Naive thymus-derived CD4-positive, alpha-beta T cell (primary cell): ENCODE data around the gene EPHB1. TPM values are rescaled to one million over a fixed set of nuclear protein-coding genes. Genes with fewer than 3 reads are reported as not detected.

Source experiments
- ATAC-seq: fragments of 150-1000 bp; cut with Tn5 transposase; 2 replicates; pipeline ENCODE4 v1.10.0; 2021; ENCODE audit warnings: mild to moderate bottlenecking, moderate library complexity
- CTCF ChIA-PET: fragments of 350-600 bp; sonication (Branson Sonifier 250); formaldehyde crosslinking; loops from one replicate; lab custom pipeline; 2021; ENCODE audit warnings: antibody characterized with exemption; lab: Charles Lee
- POLR2A ChIA-PET: fragments of 350-600 bp; sonication (Branson Sonifier 250); formaldehyde crosslinking; loops from one replicate; lab custom pipeline; 2021; ENCODE audit warnings: antibody characterized with exemption, inconsistent platforms; lab: Charles Lee
- DNase-seq, 9 donors: peaks; one replicate each; pipeline versions ENCODE4 v3.0.0 to v3.0.0-alpha.2; 2020 to 2022; ENCODE audit warnings: mixed read lengths in 1 of 9
- H3K27ac ChIP-seq: one replicate; pipeline ENCODE4 v1.7.0; 2013; ENCODE audit warnings: mild to moderate bottlenecking, low read depth, low read length, moderate library complexity
- H3K27me3 ChIP-seq, 2 donors: one replicate each; pipeline ENCODE4 v1.7.0; 2013; ENCODE audit warnings: low read length in 2 of 2, mild to moderate bottlenecking in 2 of 2, moderate library complexity in 2 of 2; ENCODE audit not compliant: control insufficient read depth in 2 of 2, insufficient read depth in 2 of 2
- H3K36me3 ChIP-seq, 3 experiments: 1 replicate in 2 of 3; 2 replicates in 1 of 3; pipeline ENCODE4 v1.7.0; 2013; ENCODE audit warnings: low read length in 3 of 3, mild to moderate bottlenecking in 3 of 3, moderate library complexity in 1 of 3; ENCODE audit not compliant: insufficient read depth in 3 of 3, control insufficient read depth in 2 of 3
- H3K4me1 ChIP-seq, 2 donors: one replicate each; pipeline ENCODE4 v1.7.0; 2013; ENCODE audit warnings: low read length in 2 of 2, mild to moderate bottlenecking in 2 of 2, moderate library complexity in 1 of 2; ENCODE audit not compliant: control insufficient read depth in 2 of 2, insufficient read depth in 2 of 2
- H3K4me3 ChIP-seq: 2 replicates; pipeline ENCODE4 v1.7.0; 2013; ENCODE audit warnings: mild to moderate bottlenecking, low read length
- H3K9me3 ChIP-seq, 3 experiments: 1 replicate in 2 of 3; 2 replicates in 1 of 3; pipeline ENCODE4 v1.7.0; 2013; ENCODE audit warnings: low read length in 3 of 3; ENCODE audit not compliant: control insufficient read depth in 2 of 3
- H3K27ac Mint-ChIP-seq, 9 donors: one replicate each; pipeline ENCODE4 v1.8.0; 2020 to 2022; ENCODE audit warnings: mixed read lengths in 9 of 9, mild to moderate bottlenecking in 8 of 9, moderate library complexity in 5 of 9, inconsistent platforms in 2 of 9
- H3K27me3 Mint-ChIP-seq, 5 donors: one replicate each; pipeline ENCODE4 v1.8.0; 2021 to 2022; ENCODE audit warnings: mixed read lengths in 5 of 5, mild to moderate bottlenecking in 1 of 5
- H3K36me3 Mint-ChIP-seq, 5 donors: one replicate each; pipeline ENCODE4 v1.8.0; 2020 to 2022; ENCODE audit warnings: mixed read lengths in 5 of 5, mild to moderate bottlenecking in 3 of 5, inconsistent platforms in 1 of 5
- H3K4me1 Mint-ChIP-seq, 7 donors: one replicate each; pipeline ENCODE4 v1.8.0; 2020 to 2022; ENCODE audit warnings: mixed read lengths in 7 of 7, mild to moderate bottlenecking in 3 of 7, inconsistent platforms in 1 of 7
- H3K4me3 Mint-ChIP-seq, 10 donors: one replicate each; pipeline ENCODE4 v1.8.0; 2020 to 2022; ENCODE audit warnings: mild to moderate bottlenecking in 10 of 10, mixed read lengths in 10 of 10, moderate library complexity in 6 of 10, inconsistent platforms in 2 of 10
- H3K9me3 Mint-ChIP-seq, 11 donors: one replicate each; pipeline ENCODE4 v1.8.0; 2020 to 2022; ENCODE audit warnings: mixed read lengths in 11 of 11, mild to moderate bottlenecking in 4 of 11, inconsistent platforms in 1 of 11, moderate library complexity in 1 of 11
- intact Hi-C, 2 donors: fragments of 100-400 bp; cut with micrococcal nuclease; formaldehyde crosslinking; loops; one replicate each; pipeline ENCODE4 v1.15.1; 2023
- polyA plus RNA-seq, 2 donors: library from polyadenylated mRNA; unstranded; fragments of 300-500 nt; fragmentation: Illumina TruSeq; gene quantifications; one replicate each; pipeline ENCODE4 v1.2.3, GENCODE V29; 2021
- total RNA-seq, 6 experiments: library from RNA in 5 of 6; stranded (reverse) in 5 of 6; gene quantifications; 1 replicate in 5 of 6; 2 replicates in 1 of 6; pipeline ENCODE4 v1.2.3 and lab custom pipeline; 2021 to 2026

The EPHB1 gene
- total and polyA plus RNA-seq, 7 experiments from 2014 or later: 1.6 to 2.2 (median 1.8) TPM; not detected in 4

DNA sequence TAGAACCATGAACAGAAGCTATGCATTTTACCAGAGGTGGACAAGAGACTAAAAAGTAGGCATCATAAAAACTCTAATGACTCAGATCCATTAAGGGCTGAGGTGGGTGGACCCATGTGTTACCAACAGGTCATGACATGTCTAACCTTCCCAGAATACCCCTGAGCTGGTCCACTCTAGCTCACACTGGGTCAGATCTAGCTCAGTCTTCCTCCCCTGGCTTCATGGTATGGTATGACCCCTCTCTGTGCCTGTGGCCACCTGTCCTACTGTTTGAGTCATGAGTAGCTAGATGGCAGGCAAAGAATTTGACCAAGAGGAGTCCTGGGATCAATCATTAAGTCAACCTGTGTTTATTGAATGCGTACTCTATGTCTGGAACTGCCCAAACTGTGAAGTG lies 340.4 kb downstream of the EPHB1 start:
- H3K27me3 ChIP-seq: no peaks in the 10 kb centered on the region
- peaks cover 0 to 4% (median 0%) of the 10 kb centered on the region in 11 donors for H3K9me3 Mint-ChIP-seq
- no peak overlapping the region for H3K4me3 ChIP-seq
- H3K36me3 Mint-ChIP-seq: no peaks in the 10 kb centered on the region
- H3K36me3 ChIP-seq: no peaks in the 10 kb centered on the region
- H3K4me1 Mint-ChIP-seq: peaks cover 0 to 4% (median 0%) of the 10 kb centered on the region in 7 donors
- no peak overlapping the region for H3K27ac Mint-ChIP-seq
- H3K27me3 Mint-ChIP-seq: no peaks in the 10 kb centered on the region
- no peak for DNase-seq
- POLR2A ChIA-PET: no interaction called here
- CTCF ChIA-PET: no interaction called here
- H3K4me3 Mint-ChIP-seq: no peak overlapping the region
- intact Hi-C loops: no loop called here
- H3K27ac ChIP-seq: no peak overlapping the region
- H3K4me1 ChIP-seq: no peaks in the 10 kb centered on the region
- no peaks in the 10 kb centered on the region for H3K9me3 ChIP-seq
- no peak for ATAC-seq

DNA sequence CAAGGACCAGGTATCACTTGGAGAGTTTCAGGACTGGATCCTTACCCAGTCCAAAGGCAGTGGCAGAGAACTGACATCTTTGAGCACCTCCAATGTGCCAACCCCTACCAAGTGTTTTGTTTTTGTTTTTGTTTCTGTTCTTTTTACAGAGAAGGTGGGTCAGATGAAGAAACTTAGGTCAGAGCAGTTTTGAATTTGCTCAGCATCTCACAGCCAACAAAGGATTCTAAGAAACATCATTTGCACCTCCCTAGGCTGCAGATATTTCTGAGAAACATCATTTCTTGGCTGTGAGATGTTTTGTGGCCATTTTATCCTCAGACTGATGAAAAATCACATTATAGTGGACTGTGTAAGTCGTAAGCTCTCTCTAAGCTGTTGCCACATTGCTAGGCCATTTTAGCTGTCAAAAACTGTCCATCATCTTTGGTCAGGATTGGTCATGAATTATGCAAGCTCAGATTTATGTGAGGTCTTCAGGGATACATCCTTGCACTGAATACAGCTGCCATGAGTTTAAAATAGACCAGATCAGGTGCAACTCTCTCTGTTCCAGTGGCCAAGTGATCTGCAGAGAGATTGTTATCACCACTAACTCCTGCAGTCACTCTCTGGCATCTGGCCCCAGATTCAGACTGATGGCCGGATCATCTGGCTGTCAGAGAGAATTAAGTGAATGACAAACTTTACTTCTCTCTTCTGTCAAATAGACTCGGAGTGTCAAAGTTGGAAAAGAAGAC lies 341.5 kb downstream of the EPHB1 start:
- CTCF ChIA-PET: no interaction called here
- H3K4me1 Mint-ChIP-seq: peaks cover 0 to 4% (median 0%) of the 10 kb centered on the region in 7 donors
- H3K27me3 Mint-ChIP-seq: peaks cover 0 to 1% (median 0%) of the 10 kb centered on the region in 5 donors
- DNase-seq (no peak), ATAC-seq (no peak)
- Histone ChIP-seq H3K4me3 (no peak overlapping the region), H3K4me1 (no peaks in the 10 kb centered on the region), H3K36me3 (no peaks in the 10 kb centered on the region), H3K27ac (no peak overlapping the region), H3K9me3 (no peaks in the 10 kb centered on the region), H3K27me3 (no peaks in the 10 kb centered on the region)
- peak overlapping the region in 1 of 9 donors; percentile 2 for H3K27ac Mint-ChIP-seq
- POLR2A ChIA-PET: no interaction called here
- intact Hi-C loops: no loop called here
- peaks cover 0 to 4% (median 0%) of the 10 kb centered on the region in 11 donors for H3K9me3 Mint-ChIP-seq
- H3K36me3 Mint-ChIP-seq: no peaks in the 10 kb centered on the region
- H3K4me3 Mint-ChIP-seq: peak overlapping the region in 1 of 10 donors; percentile 27

DNA sequence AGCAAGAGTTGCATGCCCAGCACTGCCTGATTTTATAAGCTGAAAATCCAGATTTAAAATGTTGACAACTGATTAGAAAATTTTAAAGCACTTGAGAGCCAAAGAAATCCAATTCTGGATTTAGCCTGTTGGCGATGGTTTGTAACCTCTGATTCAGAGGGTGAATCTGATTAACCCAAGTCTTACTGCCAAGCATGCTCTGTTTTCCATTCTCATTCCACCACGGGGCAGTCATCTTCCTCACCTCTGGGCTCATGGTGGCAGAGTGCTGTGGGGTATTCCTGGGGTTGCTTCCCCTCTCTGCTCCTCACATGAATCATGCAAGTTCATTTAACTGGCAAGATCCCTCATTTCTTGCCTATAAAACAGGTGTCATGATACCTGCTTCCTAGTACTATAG lies 342.2 kb downstream of the EPHB1 start:
- no peak overlapping the region for H3K27ac ChIP-seq
- CTCF ChIA-PET: no interaction called here
- ATAC-seq (no peak), DNase-seq (no peak)
- no peaks in the 10 kb centered on the region for H3K27me3 ChIP-seq
- no peaks in the 10 kb centered on the region for H3K36me3 ChIP-seq
- H3K27ac Mint-ChIP-seq: no peak overlapping the region
- no peak overlapping the region for H3K4me3 Mint-ChIP-seq
- intact Hi-C loops: no loop called here
- H3K4me1 Mint-ChIP-seq: peaks cover 0 to 4% (median 0%) of the 10 kb centered on the region in 7 donors
- no peak overlapping the region for H3K4me3 ChIP-seq
- POLR2A ChIA-PET: no interaction called here
- no peaks in the 10 kb centered on the region for H3K36me3 Mint-ChIP-seq
- peaks cover 0 to 7% (median 0%) of the 10 kb centered on the region in 5 donors for H3K27me3 Mint-ChIP-seq
- H3K9me3 ChIP-seq: no peaks in the 10 kb centered on the region
- peaks cover 0 to 4% (median 0%) of the 10 kb centered on the region in 11 donors for H3K9me3 Mint-ChIP-seq
- no peaks in the 10 kb centered on the region for H3K4me1 ChIP-seq

DNA sequence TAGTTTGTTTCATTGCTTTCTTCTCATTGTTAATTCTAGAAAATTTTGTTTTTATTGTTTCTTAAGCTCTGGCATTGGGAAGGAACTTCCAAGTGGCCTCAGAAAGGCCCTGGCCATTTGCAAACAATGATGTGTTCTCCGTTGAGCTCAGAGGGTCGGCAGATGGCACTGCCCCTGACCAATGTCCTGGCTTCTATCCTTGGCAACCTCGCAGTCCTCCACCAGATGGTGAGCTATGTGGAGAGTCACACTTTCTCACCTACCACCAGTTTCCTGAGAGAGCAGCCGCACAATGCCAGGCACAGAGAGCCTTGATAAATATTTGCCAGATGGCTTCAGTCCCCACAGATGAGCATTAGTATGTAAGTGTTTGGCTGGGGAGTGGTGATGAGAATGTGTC lies 343.7 kb downstream of the EPHB1 start:
- no peak for DNase-seq

DNA sequence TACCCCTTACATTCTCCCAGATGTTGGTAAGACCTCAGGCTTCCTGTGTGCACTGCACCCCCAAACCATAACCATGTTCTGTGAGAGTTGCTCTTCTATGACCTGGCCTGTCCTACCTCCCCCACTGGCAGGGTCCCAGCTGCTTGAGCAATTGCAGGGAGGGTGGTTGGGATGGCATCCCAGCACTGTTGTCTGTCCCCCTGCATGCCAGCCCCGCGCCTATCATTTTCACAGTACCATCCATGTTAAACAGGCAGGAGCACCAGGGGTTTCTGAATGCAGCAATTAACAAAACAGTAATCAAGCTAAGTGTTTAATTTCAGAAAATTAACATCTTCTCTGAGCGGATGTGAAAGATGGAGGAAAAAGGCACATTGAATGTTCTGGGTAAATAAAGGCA lies 345.5 kb downstream of the EPHB1 start:
- ChIA-PET CTCF (no interaction called here), POLR2A (no interaction called here)
- Mint-ChIP-seq H3K4me1 (peaks cover 0 to 4% (median 0%) of the 10 kb centered on the region in 7 donors), H3K27me3 (peaks cover 0 to 8% (median 5%) of the 10 kb centered on the region in 5 donors), H3K36me3 (no peaks in the 10 kb centered on the region), H3K9me3 (peaks cover 0 to 4% (median 0%) of the 10 kb centered on the region in 11 donors), H3K4me3 (no peak overlapping the region), H3K27ac (no peak overlapping the region)
- intact Hi-C loops: no loop called here
- Histone ChIP-seq H3K36me3 (no peaks in the 10 kb centered on the region), H3K27me3 (no peaks in the 10 kb centered on the region), H3K9me3 (no peaks in the 10 kb centered on the region), H3K4me1 (no peaks in the 10 kb centered on the region), H3K27ac (no peak overlapping the region), H3K4me3 (no peak overlapping the region)
- no peak for DNase-seq
- ATAC-seq: no peak

More for the DNA sequence above, 343.7 kb downstream of the EPHB1 start:
- Mint-ChIP-seq H3K4me3 (no peak overlapping the region), H3K9me3 (peaks cover 0 to 4% (median 0%) of the 10 kb centered on the region in 11 donors), H3K36me3 (no peaks in the 10 kb centered on the region), H3K4me1 (peaks cover 0 to 4% (median 0%) of the 10 kb centered on the region in 7 donors), H3K27ac (no peak overlapping the region), H3K27me3 (peaks cover 0 to 7% (median 5%) of the 10 kb centered on the region in 5 donors)
- Histone ChIP-seq H3K4me3 (no peak overlapping the region), H3K27me3 (no peaks in the 10 kb centered on the region), H3K36me3 (no peaks in the 10 kb centered on the region), H3K4me1 (no peaks in the 10 kb centered on the region), H3K9me3 (no peaks in the 10 kb centered on the region), H3K27ac (no peak overlapping the region)
- ChIA-PET POLR2A (no interaction called here), CTCF (no interaction called here)
- intact Hi-C loops: no loop called here
- ATAC-seq: no peak

DNA sequence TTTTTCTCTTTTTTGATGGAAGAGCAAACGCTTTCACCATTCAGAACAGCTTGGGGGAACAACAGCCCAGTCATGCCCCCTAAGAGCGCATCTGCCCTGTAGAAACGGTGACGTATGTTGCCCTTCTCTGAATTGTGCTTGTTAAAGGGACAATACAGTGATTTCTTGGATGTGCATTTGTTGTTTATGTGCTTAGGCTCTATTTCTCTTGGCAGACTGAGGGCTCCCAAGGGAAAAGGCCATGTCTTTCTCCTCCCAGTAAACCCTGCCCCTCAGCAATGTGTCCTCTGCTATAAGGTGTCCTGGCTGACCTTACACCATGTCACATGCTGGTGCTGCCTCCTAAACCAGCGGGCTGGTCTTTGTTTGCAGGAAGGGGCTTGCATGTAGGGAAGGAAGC lies 346.1 kb downstream of the EPHB1 start:
- intact Hi-C loops: no loop called here
- no peaks in the 10 kb centered on the region for H3K36me3 ChIP-seq
- H3K4me1 ChIP-seq: no peaks in the 10 kb centered on the region
- no peak overlapping the region for H3K4me3 Mint-ChIP-seq
- DNase-seq (no peak), ATAC-seq (no peak)
- peaks cover 0 to 2% (median 0%) of the 10 kb centered on the region in 7 donors for H3K4me1 Mint-ChIP-seq
- H3K36me3 Mint-ChIP-seq: no peaks in the 10 kb centered on the region
- H3K9me3 ChIP-seq: no peaks in the 10 kb centered on the region
- CTCF ChIA-PET: no interaction called here
- no peak overlapping the region for H3K27ac ChIP-seq
- peaks cover 0 to 13% (median 5%) of the 10 kb centered on the region in 5 donors for H3K27me3 Mint-ChIP-seq
- no peak overlapping the region for H3K27ac Mint-ChIP-seq
- no peaks in the 10 kb centered on the region for H3K27me3 ChIP-seq
- no peak overlapping the region for H3K4me3 ChIP-seq
- H3K9me3 Mint-ChIP-seq: peaks cover 0 to 4% (median 0%) of the 10 kb centered on the region in 11 donors
- POLR2A ChIA-PET: no interaction called here

DNA sequence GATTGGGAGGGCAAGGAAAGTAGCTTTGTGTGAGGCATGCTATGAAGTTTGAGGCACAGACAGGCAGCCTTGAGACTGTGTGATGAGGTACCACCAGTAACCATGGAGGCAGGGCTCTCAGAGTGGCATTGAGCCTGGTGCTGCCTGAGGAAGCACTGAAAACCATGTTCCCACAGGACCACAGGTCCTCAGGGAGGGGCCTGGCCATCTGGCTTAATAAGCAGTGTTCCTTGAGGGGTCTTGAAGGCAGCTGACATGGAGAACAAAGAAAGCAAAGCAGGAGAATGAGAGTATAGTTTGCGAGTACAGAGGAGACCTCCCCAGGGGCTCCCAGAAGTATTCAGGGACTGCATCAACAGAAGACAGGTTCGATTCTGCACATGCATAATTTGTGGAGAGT lies 346.6 kb downstream of the EPHB1 start:
- DNase-seq (no peak), ATAC-seq (no peak)
- no peaks in the 10 kb centered on the region for H3K36me3 Mint-ChIP-seq
- ChIA-PET CTCF (no interaction called here), POLR2A (no interaction called here)
- Histone ChIP-seq H3K27me3 (no peaks in the 10 kb centered on the region), H3K27ac (no peak overlapping the region), H3K4me3 (no peak overlapping the region), H3K9me3 (no peaks in the 10 kb centered on the region), H3K4me1 (no peaks in the 10 kb centered on the region), H3K36me3 (no peaks in the 10 kb centered on the region)
- peaks cover 0 to 14% (median 5%) of the 10 kb centered on the region in 5 donors for H3K27me3 Mint-ChIP-seq
- intact Hi-C loops: no loop called here
- H3K4me3 Mint-ChIP-seq: no peak overlapping the region
- peaks cover 0 to 4% (median 0%) of the 10 kb centered on the region in 11 donors for H3K9me3 Mint-ChIP-seq
- no peak overlapping the region for H3K27ac Mint-ChIP-seq
- no peaks in the 10 kb centered on the region for H3K4me1 Mint-ChIP-seq
